Activated CD8-positive, alpha-beta memory T cell treated with anti-CD3 and anti-CD28 coated beads for 36 hours (primary cell): ENCODE results near the gene PRDM13. TPM values are rescaled to one million over a fixed set of nuclear protein-coding genes. Genes with fewer than 3 reads are reported as not detected.
"Not testable (repeated sequence)": the region's sequence is repeated elsewhere in the genome, so short reads cannot be mapped to it uniquely, and the experiment has no call there.

Source experiments
- CTCF ChIA-PET: fragments of 350-600 bp; sonication (Branson Sonifier 250); formaldehyde crosslinking; loops from one replicate; lab custom pipeline; 2021; ENCODE audit warnings: antibody characterized with exemption; lab: Charles Lee
- POLR2A ChIA-PET: fragments of 350-600 bp; sonication (Branson Sonifier 250); formaldehyde crosslinking; loops from one replicate; lab custom pipeline; 2021; ENCODE audit warnings: antibody characterized with exemption; lab: Charles Lee
- total RNA-seq, 2 experiments: library from RNA; stranded (reverse); gene quantifications; one replicate each; pipeline ENCODE4 v1.2.3, GENCODE V29; 2021

The PRDM13 gene
- total RNA-seq, 2 experiments from 2014 or later = 0.11 TPM; not detected in 1

GRCh38 chr6:99594696-99595095 is 11.9 kb upstream of the PRDM13 start:
- CTCF ChIA-PET, POLR2A ChIA-PET: not testable (repeated sequence)

GRCh38 chr6:99602520-99603420 is 3.9 kb upstream of the PRDM13 start:
- CTCF ChIA-PET = interaction anchor here (0.8 kb wide), 1 partner anchor 36 kb away, joined by 4 read pairs; no protein-coding TSS in a partner anchor
- POLR2A ChIA-PET = no interaction called here

- POLR2A ChIA-PET = no interaction called here
- CTCF ChIA-PET = interaction anchor here (0.6 to 0.8 kb wide), 2 partner anchors 18 to 37 kb away, joined by 4 read pairs; no protein-coding TSS in a partner anchor
These were observed 3.0 kb upstream of the PRDM13 start for GRCh38 chr6:99603421-99604165.

GRCh38 chr6:99604166-99605073 is 2.2 kb upstream of the PRDM13 start:
- POLR2A ChIA-PET = no interaction called here

GRCh38 chr6:99605074-99605734 is 1.4 kb upstream of the PRDM13 start:
- CTCF ChIA-PET = interaction anchor here (1.2 kb wide), 1 partner anchor 17 kb away, joined by 3 read pairs; no protein-coding TSS in a partner anchor
- POLR2A ChIA-PET = no interaction called here

More at GRCh38 chr6:99604166-99605073, 2.2 kb upstream of the PRDM13 start:
- CTCF ChIA-PET = interaction anchor here (0.6 to 1.2 kb wide), 3 partner anchors 16 to 38 kb away, joined by 3 to 4 read pairs (median 4); no protein-coding TSS in a partner anchor

- POLR2A ChIA-PET = interaction anchor here (0.5 kb wide), 1 partner anchor 66 kb away, joined by 4 read pairs; no protein-coding TSS in a partner anchor
These were observed 550 bp upstream of the PRDM13 start for GRCh38 chr6:99605911-99606655.

GRCh38 chr6:99607416-99608036 is 893 bp downstream of the PRDM13 start:
- POLR2A ChIA-PET = no interaction called here
- CTCF ChIA-PET = no interaction called here

More at GRCh38 chr6:99605911-99606655, 550 bp upstream of the PRDM13 start:
- CTCF ChIA-PET = no interaction called here

GRCh38 chr6:99608059-99608885 is 1.6 kb downstream of the PRDM13 start:
- POLR2A ChIA-PET = no interaction called here
- CTCF ChIA-PET = interaction anchor here (1.3 kb wide), 1 partner anchor 19 kb away, joined by 6 read pairs; no protein-coding TSS in a partner anchor

GRCh38 chr6:99608886-99609482 is 2.4 kb downstream of the PRDM13 start:
- ChIA-PET CTCF (interaction anchor here (1.3 kb wide), 1 partner anchor 20 kb away, joined by 6 read pairs; no protein-coding TSS in a partner anchor), POLR2A (no interaction called here)

- POLR2A ChIA-PET = no interaction called here
- CTCF ChIA-PET = interaction anchor here (1.0 kb wide), 1 partner anchor 22 kb away, joined by 3 read pairs; no protein-coding TSS in a partner anchor
These were observed 3.4 kb downstream of the PRDM13 start for GRCh38 chr6:99609905-99610489.

- ChIA-PET CTCF (interaction anchor here (1.0 kb wide), 1 partner anchor 23 kb away, joined by 3 read pairs; no protein-coding TSS in a partner anchor), POLR2A (interaction anchor here (1.6 kb wide), 1 partner anchor 22 kb away, joined by 3 read pairs; no protein-coding TSS in a partner anchor)
These were observed 4.5 kb downstream of the PRDM13 start for GRCh38 chr6:99611148-99611547.

GRCh38 chr6:99612551-99613408 is 6.1 kb downstream of the PRDM13 start:
- CTCF ChIA-PET = interaction anchor here (2.1 kb wide), 1 partner anchor 24 kb away, joined by 8 read pairs; no protein-coding TSS in a partner anchor
- POLR2A ChIA-PET = interaction anchor here (1.6 kb wide), 1 partner anchor 24 kb away, joined by 3 read pairs; no protein-coding TSS in a partner anchor

GRCh38 chr6:99613409-99613704 is 6.7 kb downstream of the PRDM13 start:
- CTCF ChIA-PET = interaction anchor here (0.5 to 2.1 kb wide), 2 partner anchors 25 to 848 kb away, joined by 4 to 8 read pairs; no protein-coding TSS in a partner anchor
- POLR2A ChIA-PET = no interaction called here
